CD4-positive, alpha-beta T cell (primary cell): ENCODE results near the gene GPR63. TPM values are rescaled to one million over a fixed set of nuclear protein-coding genes. Genes with fewer than 3 reads are reported as not detected.

Experiments
- ATAC-seq: fragments of 200-7000 bp; cut with Tn5 transposase; one replicate; pipeline ENCODE4 v1.10.0; 2022; ENCODE audit warnings: mild to moderate bottlenecking; ENCODE audit not compliant: poor library complexity
- CTCF ChIA-PET: fragments of 350-600 bp; sonication (Branson Sonifier 250); formaldehyde crosslinking; loops from one replicate; lab custom pipeline; 2021; ENCODE audit warnings: antibody characterized with exemption, inconsistent platforms; lab: Charles Lee
- POLR2A ChIA-PET: fragments of 350-600 bp; sonication (Branson Sonifier 250); formaldehyde crosslinking; loops from one replicate; lab custom pipeline; 2021; ENCODE audit warnings: antibody characterized with exemption, inconsistent platforms; lab: Charles Lee
- DNase-seq, 14 experiments: peaks; one replicate each; pipeline ENCODE4 v3.0.0-alpha.2; 2013 to 2020; ENCODE audit warnings: mixed read lengths in 2 of 14
- H3K27ac ChIP-seq, 2 donors: one replicate each; pipeline versions ENCODE4 v1.5.1 to v1.7.0; 2013; ENCODE audit warnings: low read length in 2 of 2, low read depth in 1 of 2, mild to moderate bottlenecking in 1 of 2
- H3K27me3 ChIP-seq, 2 experiments: 1 replicate in 1 of 2; 2 replicates in 1 of 2; pipeline versions ENCODE4 v1.6.1 to v1.7.0; 2013; ENCODE audit warnings: low read length in 2 of 2, control low read depth in 1 of 2, mild to moderate bottlenecking in 1 of 2, moderate library complexity in 1 of 2; ENCODE audit not compliant: insufficient read depth in 2 of 2, control insufficient read depth in 1 of 2
- H3K36me3 ChIP-seq: one replicate; pipeline ENCODE4 v1.6.1; 2013; ENCODE audit warnings: low read length, control low read depth; ENCODE audit not compliant: insufficient read depth
- H3K4me1 ChIP-seq: one replicate; pipeline ENCODE4 v1.6.1; 2013; ENCODE audit warnings: low read length, control low read depth; ENCODE audit not compliant: insufficient read depth
- H3K4me3 ChIP-seq: one replicate; pipeline ENCODE4 v1.5.1; 2013; ENCODE audit warnings: mild to moderate bottlenecking, low read length, moderate library complexity
- H3K9me3 ChIP-seq, 2 experiments: 1 replicate in 1 of 2; 2 replicates in 1 of 2; pipeline versions ENCODE4 v1.6.1 to v1.7.0; 2013; ENCODE audit warnings: low read length in 2 of 2, mild to moderate bottlenecking in 2 of 2, control low read depth in 1 of 2, moderate library complexity in 1 of 2; ENCODE audit not compliant: control insufficient read depth in 1 of 2, insufficient read depth in 1 of 2
- H3K27ac Mint-ChIP-seq: one replicate; pipeline ENCODE4 v1.8.0; 2020; ENCODE audit warnings: mixed read lengths
- H3K27me3 Mint-ChIP-seq: one replicate; pipeline ENCODE4 v1.8.0; 2021; ENCODE audit warnings: mixed read lengths
- H3K36me3 Mint-ChIP-seq: one replicate; pipeline ENCODE4 v1.8.0; 2021; ENCODE audit warnings: low read depth, mixed read lengths
- H3K4me1 Mint-ChIP-seq: one replicate; pipeline ENCODE4 v1.8.0; 2021; ENCODE audit warnings: low read depth, mixed read lengths
- H3K4me3 Mint-ChIP-seq: one replicate; pipeline ENCODE4 v1.8.0; 2020; ENCODE audit warnings: mild to moderate bottlenecking, mixed read lengths
- H3K9me3 Mint-ChIP-seq: one replicate; pipeline ENCODE4 v1.8.0; 2020; ENCODE audit warnings: mixed read lengths
- intact Hi-C, 2 experiments: fragments of 100-400 bp; cut with DNase I in 1 of 2; cut with micrococcal nuclease in 1 of 2; formaldehyde crosslinking; loops; one replicate each; pipeline versions ENCODE4 v1.15.1 to v1.9.0; 2023 to 2025; cut with DNase I, micrococcal nuclease
- total RNA-seq, 174 experiments: library from RNA in 2 of 174; stranded (reverse) in 2 of 174; gene quantifications; one replicate each; pipeline ENCODE4 v1.2.3 and lab custom pipeline; 2021 to 2026
- TF ChIP-seq, protein P1 (sequence below): fragments of 200-600 bp; IDR thresholded peaks from one replicate; pipeline ENCODE4 v1.8.0; 2022; ENCODE audit warnings: antibody characterized with exemption, mild to moderate bottlenecking

The GPR63 gene
- total RNA-seq, 2 experiments from 2014 or later, result 0.20 to 0.25 TPM

DNA sequence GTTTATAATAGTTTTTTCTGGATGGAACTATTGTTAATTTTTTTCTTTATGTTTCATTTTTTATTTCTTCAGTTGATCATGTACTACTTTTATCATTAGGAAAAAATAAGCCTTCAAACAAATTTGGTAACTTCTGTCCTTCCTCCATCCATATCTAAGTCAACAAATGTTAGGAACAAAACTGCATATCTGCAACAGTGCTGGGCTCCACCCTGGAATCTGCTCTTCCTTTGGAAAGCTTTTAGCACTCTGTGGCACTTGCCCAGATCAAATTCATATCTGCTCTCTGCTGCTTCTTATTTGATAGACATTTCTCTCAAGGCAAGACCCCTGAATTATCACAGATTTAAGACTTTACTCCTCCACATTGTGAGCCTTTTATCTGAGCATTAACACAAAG is 24.3 kb upstream of the GPR63 start:
- ChIA-PET CTCF (no interaction called here), POLR2A (no interaction called here)
- Mint-ChIP-seq H3K4me3 (no peak overlapping the region), H3K4me1 (no peaks in the 10 kb centered on the region), H3K9me3 (peaks cover 2% of the 10 kb centered on the region), H3K27ac (no peak overlapping the region), H3K27me3 (peaks cover 57% of the 10 kb centered on the region), H3K36me3 (no peaks in the 10 kb centered on the region)
- ATAC-seq, result no peak
- Histone ChIP-seq H3K36me3 (no peaks in the 10 kb centered on the region), H3K27ac (no peak overlapping the region), H3K4me3 (no peak overlapping the region), H3K27me3 (peaks cover 3% of the 10 kb centered on the region in 2 experiments), H3K9me3 (no peaks in the 10 kb centered on the region), H3K4me1 (no peaks in the 10 kb centered on the region)
- DNase-seq, result no peak
- intact Hi-C loops, result no loop called here
- TF ChIP-seq, protein P1, sequence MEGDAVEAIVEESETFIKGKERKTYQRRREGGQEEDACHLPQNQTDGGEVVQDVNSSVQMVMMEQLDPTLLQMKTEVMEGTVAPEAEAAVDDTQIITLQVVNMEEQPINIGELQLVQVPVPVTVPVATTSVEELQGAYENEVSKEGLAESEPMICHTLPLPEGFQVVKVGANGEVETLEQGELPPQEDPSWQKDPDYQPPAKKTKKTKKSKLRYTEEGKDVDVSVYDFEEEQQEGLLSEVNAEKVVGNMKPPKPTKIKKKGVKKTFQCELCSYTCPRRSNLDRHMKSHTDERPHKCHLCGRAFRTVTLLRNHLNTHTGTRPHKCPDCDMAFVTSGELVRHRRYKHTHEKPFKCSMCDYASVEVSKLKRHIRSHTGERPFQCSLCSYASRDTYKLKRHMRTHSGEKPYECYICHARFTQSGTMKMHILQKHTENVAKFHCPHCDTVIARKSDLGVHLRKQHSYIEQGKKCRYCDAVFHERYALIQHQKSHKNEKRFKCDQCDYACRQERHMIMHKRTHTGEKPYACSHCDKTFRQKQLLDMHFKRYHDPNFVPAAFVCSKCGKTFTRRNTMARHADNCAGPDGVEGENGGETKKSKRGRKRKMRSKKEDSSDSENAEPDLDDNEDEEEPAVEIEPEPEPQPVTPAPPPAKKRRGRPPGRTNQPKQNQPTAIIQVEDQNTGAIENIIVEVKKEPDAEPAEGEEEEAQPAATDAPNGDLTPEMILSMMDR, result no peak

DNA sequence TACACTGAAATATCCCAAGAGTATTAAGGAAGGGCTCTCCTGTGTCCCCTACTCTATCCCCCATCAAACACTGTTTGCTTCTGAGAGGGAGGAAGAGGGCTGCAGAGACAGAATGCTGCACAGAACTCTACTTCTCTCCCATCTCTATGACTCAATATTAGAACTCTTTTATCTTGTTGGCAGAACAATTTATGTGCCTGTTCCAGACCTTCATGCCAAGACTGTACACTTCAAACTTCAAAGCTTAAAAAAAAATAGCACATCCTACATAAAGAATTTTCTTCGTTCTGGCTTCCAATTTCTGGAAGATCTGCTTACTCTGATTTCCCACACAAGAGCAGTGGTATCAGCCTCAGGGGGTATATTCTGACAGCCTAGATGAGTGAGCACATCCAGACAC is 19.6 kb upstream of the GPR63 start:
- H3K4me1 ChIP-seq, result no peaks in the 10 kb centered on the region
- no peak overlapping the region for H3K4me3 ChIP-seq
- CTCF ChIA-PET, result no interaction called here
- ATAC-seq (no peak), DNase-seq (no peak)
- H3K4me1 Mint-ChIP-seq, result no peaks in the 10 kb centered on the region
- no peaks in the 10 kb centered on the region for H3K36me3 ChIP-seq
- H3K4me3 Mint-ChIP-seq, result no peak overlapping the region
- peaks cover 2% of the 10 kb centered on the region for H3K9me3 Mint-ChIP-seq
- H3K27ac ChIP-seq, result no peak overlapping the region
- TF ChIP-seq, protein P1, result no peak
- peaks cover 26% of the 10 kb centered on the region for H3K27me3 Mint-ChIP-seq
- H3K27ac Mint-ChIP-seq, result no peak overlapping the region
- intact Hi-C loops, result no loop called here
- POLR2A ChIA-PET, result no interaction called here
- no peaks in the 10 kb centered on the region for H3K9me3 ChIP-seq
- H3K36me3 Mint-ChIP-seq, result no peaks in the 10 kb centered on the region
- H3K27me3 ChIP-seq, result no peaks in the 10 kb centered on the region

DNA sequence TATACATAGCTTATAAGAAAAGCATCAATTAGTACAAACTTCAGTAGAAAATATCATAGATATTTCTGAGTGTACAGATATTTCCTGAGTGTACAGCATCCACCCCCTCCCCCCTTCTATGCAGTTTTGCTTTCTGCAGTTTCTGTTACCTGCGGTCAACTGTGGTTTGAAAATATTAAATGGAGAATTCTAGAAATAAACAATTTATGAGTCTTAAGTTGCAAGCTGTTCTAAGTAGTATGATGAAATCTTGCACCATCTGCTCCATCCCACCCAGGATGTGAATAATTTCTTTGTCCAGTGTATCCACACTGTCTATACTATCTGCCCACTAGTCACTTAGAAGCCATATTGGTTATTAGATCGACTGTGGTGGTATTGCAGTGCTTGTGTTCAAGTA is 15.8 kb upstream of the GPR63 start:
- TF ChIP-seq, protein P1, result no peak
- no peak overlapping the region for H3K4me3 ChIP-seq
- H3K4me1 Mint-ChIP-seq, result no peaks in the 10 kb centered on the region
- intact Hi-C loops, result no loop called here
- DNase-seq, result no peak
- H3K36me3 Mint-ChIP-seq, result no peaks in the 10 kb centered on the region
- H3K4me1 ChIP-seq, result no peaks in the 10 kb centered on the region
- no peaks in the 10 kb centered on the region for H3K9me3 Mint-ChIP-seq
- H3K4me3 Mint-ChIP-seq, result no peak overlapping the region
- H3K36me3 ChIP-seq, result no peaks in the 10 kb centered on the region
- H3K9me3 ChIP-seq, result no peaks in the 10 kb centered on the region
- H3K27me3 Mint-ChIP-seq, result peaks cover 15% of the 10 kb centered on the region
- CTCF ChIA-PET, result no interaction called here
- POLR2A ChIA-PET, result no interaction called here
- no peak for ATAC-seq
- no peak overlapping the region for H3K27ac ChIP-seq
- H3K27ac Mint-ChIP-seq, result no peak overlapping the region
- H3K27me3 ChIP-seq, result no peaks in the 10 kb centered on the region
